Caco-2 (cell line): ENCODE data around the gene ADCYAP1R1. TPM values are rescaled to one million over a fixed set of nuclear protein-coding genes. Genes with fewer than 3 reads are reported as not detected.

ENCODE experiments used
- BruUV-seq: library from RNA; stranded (reverse); fragments of 400-500 nt; replicated peaks from 2 replicates; lab custom pipeline; 2021; lab: Mats Ljungman, UMichigan
- CTCF ChIA-PET: fragments of 300-600 bp; sonication (Branson Sonifier 250); formaldehyde crosslinking; loops from one replicate; lab custom pipeline; 2022; ENCODE audit warnings: antibody characterized with exemption; lab: Charles Lee
- POLR2A ChIA-PET: fragments of 300-600 bp; sonication (Branson Sonifier 250); formaldehyde crosslinking; loops from one replicate; lab custom pipeline; 2022; ENCODE audit warnings: antibody characterized with exemption; lab: Charles Lee
- DNase-seq, 2 experiments: peaks; one replicate each; pipeline versions ENCODE4 v3.0.0 to v3.0.0-alpha.2; 2020 to 2022
- H3K27me3 ChIP-seq: replicated peaks from 2 replicates; pipeline ENCODE4 v1.6.0; 2011; ENCODE audit warnings: low read length; ENCODE audit not compliant: control insufficient read depth, insufficient read depth
- H3K36me3 ChIP-seq: 2 replicates; pipeline ENCODE4 v1.5.1; 2011; ENCODE audit warnings: low read length; ENCODE audit not compliant: control insufficient read depth, insufficient read depth
- H3K4me1 ChIP-seq: fragments of 250-450 bp; sonication (Bioruptor Pico); 2 replicates; pipeline ENCODE4 v1.5.1; 2020; ENCODE audit warnings: mild to moderate bottlenecking
- H3K4me3 ChIP-seq: 2 replicates; pipeline ENCODE4 v1.5.1; 2011; ENCODE audit warnings: low read depth, mild to moderate bottlenecking, control low read depth, low read length
- H3K9me3 ChIP-seq: fragments of 250-450 bp; sonication (Bioruptor Pico); 2 replicates; pipeline ENCODE4 v1.5.1; 2020; ENCODE audit warnings: mild to moderate bottlenecking, moderate library complexity
- H3K27ac Mint-ChIP-seq: one replicate; pipeline ENCODE4 v1.8.0; 2022; ENCODE audit warnings: mixed read lengths; ENCODE audit not compliant: unreplicated experiment
- H3K27me3 Mint-ChIP-seq: one replicate; pipeline ENCODE4 v1.8.0; 2022; ENCODE audit warnings: mixed read lengths; ENCODE audit not compliant: insufficient read depth, unreplicated experiment
- H3K36me3 Mint-ChIP-seq: one replicate; pipeline ENCODE4 v1.8.0; 2022; ENCODE audit warnings: mild to moderate bottlenecking, mixed read lengths; ENCODE audit not compliant: insufficient read depth, unreplicated experiment
- H3K4me1 Mint-ChIP-seq: one replicate; pipeline ENCODE4 v1.8.0; 2022; ENCODE audit warnings: low read depth, mixed read lengths; ENCODE audit not compliant: unreplicated experiment
- H3K4me3 Mint-ChIP-seq: one replicate; pipeline ENCODE4 v1.8.0; 2022; ENCODE audit warnings: mild to moderate bottlenecking, moderate library complexity, mixed read lengths; ENCODE audit not compliant: unreplicated experiment
- H3K9me3 Mint-ChIP-seq: one replicate; pipeline ENCODE4 v1.8.0; 2022; ENCODE audit warnings: mixed read lengths; ENCODE audit not compliant: unreplicated experiment
- intact Hi-C: fragments of 100-400 bp; cut with micrococcal nuclease; formaldehyde crosslinking; loops from one replicate; pipeline ENCODE4 v1.10.0; 2022; ENCODE audit not compliant: unreplicated experiment
- total RNA-seq: library from RNA; stranded (reverse); gene quantifications from 2 replicates; pipeline ENCODE4 v1.2.3, GENCODE V29; 2022
- TF ChIP-seq, protein P1 (sequence below), 2 experiments: fragments of 200-600 bp in 1 of 2; IDR thresholded peaks; 1 replicate in 1 of 2; 2 replicates in 1 of 2; pipeline versions ENCODE4 v1.5.1 to v1.8.0; 2011 to 2022; ENCODE audit warnings: antibody characterized with exemption in 1 of 2, control low read depth in 1 of 2, inconsistent platforms in 1 of 2, low read depth in 1 of 2, low read length in 1 of 2, mild to moderate bottlenecking in 1 of 2, moderate library complexity in 1 of 2; ENCODE audit not compliant: insufficient read depth in 1 of 2, severe bottlenecking in 1 of 2, unreplicated experiment in 1 of 2

ADCYAP1R1 gene
- total RNA-seq, 1 experiment from 2014 or later: not detected

DNA sequence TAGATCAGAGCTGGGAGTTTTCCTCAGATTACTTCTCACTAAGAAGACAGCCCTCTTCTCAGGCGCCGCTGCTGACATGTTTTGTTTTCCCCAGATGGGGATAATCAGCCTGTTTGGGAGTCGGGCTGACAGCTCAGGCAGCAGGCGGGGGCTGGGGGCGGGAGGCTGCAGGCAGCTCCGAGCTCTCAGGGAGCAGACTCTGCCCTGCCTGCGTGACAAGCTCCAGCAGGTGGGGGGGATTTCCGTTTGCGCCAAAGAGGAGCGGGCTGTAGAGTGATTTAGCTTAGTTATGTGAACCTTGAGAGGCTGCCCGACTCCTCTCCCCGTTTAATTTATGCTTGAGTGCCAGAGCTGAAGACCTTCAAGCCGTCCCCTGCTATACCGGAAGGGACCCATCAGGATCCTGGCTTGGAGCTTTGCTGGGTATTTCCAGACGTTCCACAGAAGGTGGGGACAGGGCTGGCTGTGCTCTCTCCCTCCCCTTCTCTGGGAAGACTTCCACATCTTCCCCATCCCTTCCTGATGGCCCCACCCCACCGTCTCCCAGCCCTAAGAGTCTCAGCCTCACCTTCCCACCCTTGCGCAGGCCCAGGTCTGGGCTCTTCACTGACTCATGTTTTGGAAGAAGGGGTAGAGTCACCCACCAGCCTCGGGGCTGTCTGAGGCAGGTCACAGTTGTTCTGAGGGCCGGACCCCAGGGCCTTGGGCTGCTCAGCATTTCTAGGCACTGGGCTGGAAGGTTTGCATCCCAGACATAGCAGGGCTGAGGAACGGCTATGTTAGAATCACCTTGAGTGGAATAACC, 24.7 kb upstream of the ADCYAP1R1 start:
- intact Hi-C loops: no loop called here
- H3K27ac Mint-ChIP-seq: no peak overlapping the region
- no peak overlapping the region for H3K4me3 Mint-ChIP-seq
- peaks cover 14% of the 10 kb centered on the region for H3K27me3 Mint-ChIP-seq
- H3K4me1 ChIP-seq: no peaks in the 10 kb centered on the region
- no peaks in the 10 kb centered on the region for H3K36me3 Mint-ChIP-seq
- H3K4me1 Mint-ChIP-seq: no peaks in the 10 kb centered on the region
- no peaks in the 10 kb centered on the region for H3K9me3 ChIP-seq
- TF ChIP-seq, protein P1, sequence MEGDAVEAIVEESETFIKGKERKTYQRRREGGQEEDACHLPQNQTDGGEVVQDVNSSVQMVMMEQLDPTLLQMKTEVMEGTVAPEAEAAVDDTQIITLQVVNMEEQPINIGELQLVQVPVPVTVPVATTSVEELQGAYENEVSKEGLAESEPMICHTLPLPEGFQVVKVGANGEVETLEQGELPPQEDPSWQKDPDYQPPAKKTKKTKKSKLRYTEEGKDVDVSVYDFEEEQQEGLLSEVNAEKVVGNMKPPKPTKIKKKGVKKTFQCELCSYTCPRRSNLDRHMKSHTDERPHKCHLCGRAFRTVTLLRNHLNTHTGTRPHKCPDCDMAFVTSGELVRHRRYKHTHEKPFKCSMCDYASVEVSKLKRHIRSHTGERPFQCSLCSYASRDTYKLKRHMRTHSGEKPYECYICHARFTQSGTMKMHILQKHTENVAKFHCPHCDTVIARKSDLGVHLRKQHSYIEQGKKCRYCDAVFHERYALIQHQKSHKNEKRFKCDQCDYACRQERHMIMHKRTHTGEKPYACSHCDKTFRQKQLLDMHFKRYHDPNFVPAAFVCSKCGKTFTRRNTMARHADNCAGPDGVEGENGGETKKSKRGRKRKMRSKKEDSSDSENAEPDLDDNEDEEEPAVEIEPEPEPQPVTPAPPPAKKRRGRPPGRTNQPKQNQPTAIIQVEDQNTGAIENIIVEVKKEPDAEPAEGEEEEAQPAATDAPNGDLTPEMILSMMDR (IDR thresholded peaks at IDR 0.05; ENCODE audit: insufficient read depth in 1 of 2, low read depth in 1 of 2, low read length in 1 of 2, severe bottlenecking in 1 of 2, unreplicated experiment in 1 of 2): no peak
- no peaks in the 10 kb centered on the region for H3K27me3 ChIP-seq
- no peaks in the 10 kb centered on the region for H3K36me3 ChIP-seq
- no TSS peak for BruUV-seq
- POLR2A ChIA-PET: no interaction called here
- CTCF ChIA-PET: interaction anchor here (0.6 to 1.2 kb wide), 2 partner anchors 44 to 108 kb away, joined by 3 to 4 read pairs; no protein-coding TSS in a partner anchor
- H3K4me3 ChIP-seq: no peak overlapping the region
- no peak for DNase-seq
- no peaks in the 10 kb centered on the region for H3K9me3 Mint-ChIP-seq

DNA sequence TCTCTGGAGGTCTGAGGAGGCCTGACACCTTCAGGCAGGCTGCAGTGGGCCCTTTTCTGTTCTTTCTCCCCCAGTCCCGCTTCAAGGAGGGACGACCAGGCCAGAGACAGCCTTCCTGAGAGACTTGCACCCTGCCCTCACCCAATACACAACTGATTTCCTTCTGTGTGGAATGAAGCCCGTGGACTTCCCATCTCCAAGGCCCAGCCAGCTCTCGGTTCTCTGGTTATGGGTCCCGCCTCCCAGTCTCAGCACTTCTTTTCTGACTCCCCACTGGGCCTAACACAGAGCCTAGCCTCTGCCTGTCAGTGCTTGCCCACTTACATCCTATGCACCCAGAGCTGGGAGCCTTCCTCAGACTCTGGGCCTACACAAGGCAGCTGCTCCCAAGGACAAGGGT, 24.1 kb upstream of the ADCYAP1R1 start:
- POLR2A ChIA-PET: no interaction called here

DNA sequence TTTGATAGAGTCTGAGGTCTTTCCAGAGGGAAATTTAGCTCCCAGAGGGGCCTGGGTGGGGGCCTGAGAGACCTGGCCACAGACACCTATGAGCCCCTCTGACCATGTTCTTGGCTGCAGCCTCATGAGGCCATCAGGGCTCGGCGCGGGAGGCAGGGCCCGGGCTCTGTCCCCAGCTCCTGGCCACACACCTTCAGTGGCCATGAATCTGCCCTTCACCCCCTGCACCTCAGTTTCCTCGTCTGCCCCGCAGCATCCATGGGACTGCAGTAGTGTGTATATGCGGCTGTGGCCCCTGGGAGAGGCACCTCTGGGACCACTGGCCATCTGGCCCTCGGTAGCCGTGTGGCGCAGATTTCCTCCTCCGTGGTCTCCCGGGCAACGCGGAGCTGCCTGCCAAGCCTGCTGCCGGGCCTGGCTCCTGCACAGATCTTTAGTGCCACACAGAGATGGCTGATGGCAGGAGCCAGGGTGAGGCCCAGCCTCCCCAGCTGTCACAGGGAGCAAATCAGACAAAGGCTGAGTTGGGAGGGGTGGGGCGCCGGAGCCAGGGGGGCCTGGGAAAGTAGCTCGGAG, 23.6 kb upstream of the ADCYAP1R1 start:
- no peak for DNase-seq
- TF ChIP-seq, protein P1 (IDR thresholded peaks at IDR 0.05; ENCODE audit: insufficient read depth in 1 of 2, low read depth in 1 of 2, low read length in 1 of 2, severe bottlenecking in 1 of 2, unreplicated experiment in 1 of 2): no peak
- no peak overlapping the region for H3K4me3 Mint-ChIP-seq
- H3K27ac Mint-ChIP-seq: no peak overlapping the region
- no peaks in the 10 kb centered on the region for H3K36me3 ChIP-seq
- peaks cover 15% of the 10 kb centered on the region for H3K27me3 Mint-ChIP-seq
- no peaks in the 10 kb centered on the region for H3K9me3 Mint-ChIP-seq
- intact Hi-C loops: no loop called here
- no TSS peak for BruUV-seq
- no peaks in the 10 kb centered on the region for H3K9me3 ChIP-seq
- H3K4me1 ChIP-seq: no peaks in the 10 kb centered on the region
- CTCF ChIA-PET: interaction anchor here (0.5 kb wide), 1 partner anchor 45 kb away, joined by 5 read pairs; no protein-coding TSS in a partner anchor
- H3K36me3 Mint-ChIP-seq: no peaks in the 10 kb centered on the region
- no peaks in the 10 kb centered on the region for H3K27me3 ChIP-seq
- POLR2A ChIA-PET: no interaction called here
- H3K4me3 ChIP-seq: no peak overlapping the region
- H3K4me1 Mint-ChIP-seq: no peaks in the 10 kb centered on the region

More for the DNA sequence above, 24.1 kb upstream of the ADCYAP1R1 start:
- Mint-ChIP-seq H3K36me3 (no peaks in the 10 kb centered on the region), H3K4me3 (no peak overlapping the region), H3K4me1 (no peaks in the 10 kb centered on the region), H3K9me3 (no peaks in the 10 kb centered on the region), H3K27ac (no peak overlapping the region), H3K27me3 (peaks cover 15% of the 10 kb centered on the region)
- Histone ChIP-seq H3K4me1 (no peaks in the 10 kb centered on the region), H3K27me3 (no peaks in the 10 kb centered on the region), H3K36me3 (no peaks in the 10 kb centered on the region), H3K9me3 (no peaks in the 10 kb centered on the region), H3K4me3 (no peak overlapping the region)
- no TSS peak for BruUV-seq
- CTCF ChIA-PET: interaction anchor here (1.2 kb wide), 1 partner anchor 44 kb away, joined by 4 read pairs; no protein-coding TSS in a partner anchor
- intact Hi-C loops: no loop called here
- DNase-seq: no peak
- TF ChIP-seq, protein P1 (IDR thresholded peaks at IDR 0.05; ENCODE audit: insufficient read depth in 1 of 2, low read depth in 1 of 2, low read length in 1 of 2, severe bottlenecking in 1 of 2, unreplicated experiment in 1 of 2): no peak
